Brain microvascular endothelial cell (primary cell): ENCODE measurements around the gene GPATCH11.

Source experiments
- DNase-seq: peaks from one replicate; pipeline ENCODE4 v3.0.0-alpha.2; 2020
- H3K27ac ChIP-seq: fragments of 250-450 bp; sonication (Bioruptor Pico); 2 replicates; pipeline ENCODE4 v1.5.1; 2020; ENCODE audit warnings: mild to moderate bottlenecking, moderate library complexity
- H3K27me3 ChIP-seq: fragments of 250-450 bp; sonication (Bioruptor Pico); replicated peaks from 2 replicates; pipeline ENCODE4 v1.5.1; 2020; ENCODE audit warnings: mild to moderate bottlenecking
- H3K36me3 ChIP-seq: fragments of 250-450 bp; sonication (Bioruptor Pico); replicated peaks from 2 replicates; pipeline ENCODE4 v1.5.1; 2020; ENCODE audit warnings: mild to moderate bottlenecking
- H3K4me3 ChIP-seq: 2 replicates; pipeline ENCODE4 v1.5.1; 2011; ENCODE audit warnings: low read depth, mild to moderate bottlenecking, control low read depth, low read length, moderate library complexity
- in situ Hi-C: cut with HindIII; loops from 2 replicates; pipeline ENCODE4 v1.10.0; 2017; ENCODE audit warnings: low sequenced_read_pairs, low pct_ligation_motif_present
- TF ChIP-seq, protein P1 (sequence below): IDR thresholded peaks from 2 replicates; pipeline ENCODE4 v1.5.1; 2011; ENCODE audit warnings: low read depth, mild to moderate bottlenecking, moderate library complexity, low read length, control low read depth, inconsistent platforms; ENCODE audit errors: missing control alignments

Gene GPATCH11

GRCh38 chr2:37132914-37133313 is 48.6 kb downstream of the GPATCH11 start:
- peaks cover 75% of the 10 kb centered on the region for H3K36me3 ChIP-seq
- no peak overlapping the region for H3K27ac ChIP-seq
- TF ChIP-seq, protein P1, sequence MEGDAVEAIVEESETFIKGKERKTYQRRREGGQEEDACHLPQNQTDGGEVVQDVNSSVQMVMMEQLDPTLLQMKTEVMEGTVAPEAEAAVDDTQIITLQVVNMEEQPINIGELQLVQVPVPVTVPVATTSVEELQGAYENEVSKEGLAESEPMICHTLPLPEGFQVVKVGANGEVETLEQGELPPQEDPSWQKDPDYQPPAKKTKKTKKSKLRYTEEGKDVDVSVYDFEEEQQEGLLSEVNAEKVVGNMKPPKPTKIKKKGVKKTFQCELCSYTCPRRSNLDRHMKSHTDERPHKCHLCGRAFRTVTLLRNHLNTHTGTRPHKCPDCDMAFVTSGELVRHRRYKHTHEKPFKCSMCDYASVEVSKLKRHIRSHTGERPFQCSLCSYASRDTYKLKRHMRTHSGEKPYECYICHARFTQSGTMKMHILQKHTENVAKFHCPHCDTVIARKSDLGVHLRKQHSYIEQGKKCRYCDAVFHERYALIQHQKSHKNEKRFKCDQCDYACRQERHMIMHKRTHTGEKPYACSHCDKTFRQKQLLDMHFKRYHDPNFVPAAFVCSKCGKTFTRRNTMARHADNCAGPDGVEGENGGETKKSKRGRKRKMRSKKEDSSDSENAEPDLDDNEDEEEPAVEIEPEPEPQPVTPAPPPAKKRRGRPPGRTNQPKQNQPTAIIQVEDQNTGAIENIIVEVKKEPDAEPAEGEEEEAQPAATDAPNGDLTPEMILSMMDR = no peak
- no peaks in the 10 kb centered on the region for H3K27me3 ChIP-seq
- no peak for DNase-seq
- in situ Hi-C loops = no loop called here
- H3K4me3 ChIP-seq = no peak overlapping the region

- TF ChIP-seq, protein P1 = no peak
- in situ Hi-C loops = no loop called here
- DNase-seq = no peak
- Histone ChIP-seq H3K27ac (no peak overlapping the region), H3K4me3 (no peak overlapping the region), H3K27me3 (no peaks in the 10 kb centered on the region), H3K36me3 (peaks cover 54% of the 10 kb centered on the region)
These were observed 58.2 kb downstream of the GPATCH11 start for GRCh38 chr2:37142546-37142945.

DNA sequence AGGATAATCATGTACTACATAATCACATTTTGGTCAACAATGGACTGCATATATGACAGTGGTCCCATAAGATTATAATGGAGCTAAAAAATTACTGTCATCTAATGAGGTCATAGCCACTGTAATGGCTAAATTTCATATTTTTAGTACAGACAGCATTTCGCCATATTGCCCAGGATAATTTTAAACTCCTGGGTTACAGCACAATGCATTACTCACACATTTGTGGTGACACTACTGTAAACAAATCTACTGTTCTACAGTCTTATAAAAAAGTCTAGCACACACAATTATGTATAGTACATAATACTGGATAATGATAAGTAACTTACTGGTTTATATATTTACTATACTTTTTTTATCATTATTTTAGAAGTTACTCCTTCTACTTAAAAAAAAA is 59.7 kb downstream of the GPATCH11 start:
- in situ Hi-C loops = no loop called here
- TF ChIP-seq, protein P1 = no peak
- Histone ChIP-seq H3K27ac (no peak overlapping the region), H3K27me3 (no peaks in the 10 kb centered on the region), H3K4me3 (no peak overlapping the region), H3K36me3 (peaks cover 45% of the 10 kb centered on the region)
- DNase-seq = no peak

DNA sequence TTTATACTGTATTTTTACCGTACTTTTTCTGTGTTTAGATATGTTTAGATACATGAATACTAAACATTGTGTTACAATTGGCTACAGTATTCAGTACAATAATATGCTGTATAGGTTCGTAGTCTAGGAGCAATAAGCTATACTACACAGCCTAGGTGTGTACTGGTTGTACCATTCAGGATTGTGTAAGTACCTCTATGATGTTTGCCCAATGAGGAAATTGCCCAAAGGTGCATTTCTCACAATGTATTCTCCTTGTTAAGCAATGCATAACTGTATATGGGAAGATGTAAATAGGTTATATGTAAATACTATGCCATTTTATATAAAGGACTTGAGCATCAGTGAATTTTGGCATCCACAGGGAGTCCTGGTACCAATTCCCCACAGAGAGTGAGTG is 61.7 kb downstream of the GPATCH11 start:
- peaks cover 37% of the 10 kb centered on the region for H3K36me3 ChIP-seq
- DNase-seq = no peak
- H3K27ac ChIP-seq = no peak overlapping the region
- no peak overlapping the region for H3K4me3 ChIP-seq
- H3K27me3 ChIP-seq = no peaks in the 10 kb centered on the region
- in situ Hi-C loops = no loop called here
- TF ChIP-seq, protein P1 = no peak

DNA sequence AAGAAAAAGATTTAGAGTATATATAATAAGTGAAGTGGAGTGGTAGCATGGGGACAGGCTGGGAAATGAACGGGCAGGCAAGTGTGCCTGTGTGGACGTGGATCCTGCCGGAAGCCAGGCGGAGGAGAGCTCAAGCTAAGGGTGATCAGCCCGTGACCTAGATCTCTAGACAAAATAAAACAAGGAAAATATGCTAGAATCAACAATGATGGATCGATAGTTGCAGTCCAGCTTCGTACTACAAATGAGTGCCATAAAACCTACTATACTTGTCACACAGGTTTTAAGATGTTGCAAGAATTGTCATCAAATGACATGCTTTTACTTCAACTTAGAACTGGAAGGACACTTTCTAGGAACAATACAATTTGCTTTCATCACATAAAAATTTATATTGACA is 64.0 kb downstream of the GPATCH11 start:
- Histone ChIP-seq H3K36me3 (peaks cover 34% of the 10 kb centered on the region), H3K4me3 (no peak overlapping the region), H3K27me3 (no peaks in the 10 kb centered on the region), H3K27ac (no peak overlapping the region)
- TF ChIP-seq, protein P1 = no peak
- DNase-seq = no peak
- in situ Hi-C loops = no loop called here
